ENCODE results near the gene PGS1.

Gene PGS1

DNA sequence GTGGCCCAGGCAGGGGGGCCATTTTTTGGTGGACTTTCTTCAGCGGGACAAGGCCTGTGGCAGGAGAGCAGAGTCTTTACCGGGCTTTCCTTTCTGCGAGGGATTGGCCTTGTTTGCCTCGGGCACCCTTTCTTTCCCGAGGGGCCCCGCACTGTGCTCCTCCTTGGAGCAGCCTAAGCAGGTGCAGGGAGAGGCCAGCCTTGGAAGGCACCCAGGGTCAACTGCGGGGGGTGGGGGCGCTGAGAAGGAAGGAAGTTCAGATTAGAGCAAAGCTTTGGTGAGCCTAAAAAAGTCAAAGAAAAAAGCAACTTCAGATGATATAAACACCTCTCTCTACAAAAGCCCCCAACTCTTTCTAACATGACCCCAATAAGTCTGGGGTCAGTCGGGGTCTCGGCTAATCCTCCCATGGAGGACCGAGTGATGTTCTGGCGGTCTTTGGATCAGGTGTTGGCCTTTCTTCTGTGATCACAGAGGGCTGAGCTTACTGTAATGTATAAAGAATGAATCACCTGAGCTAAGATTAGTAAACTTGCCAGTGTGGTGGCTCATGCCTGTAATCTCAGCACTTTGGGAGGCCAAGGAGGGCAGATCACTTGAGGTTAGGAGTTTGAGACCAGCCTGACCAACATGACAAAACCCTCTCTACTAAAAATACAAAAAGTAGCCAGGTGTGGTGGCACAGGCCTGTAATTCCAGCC is 63.0 kb downstream of the PGS1 start:
- CTCF ChIA-PET = interaction anchor here (1.0 kb wide), 1 partner anchor 81 kb away, joined by 4 read pairs; no protein-coding TSS in a partner anchor
- TF ChIP-seq, protein P1, sequence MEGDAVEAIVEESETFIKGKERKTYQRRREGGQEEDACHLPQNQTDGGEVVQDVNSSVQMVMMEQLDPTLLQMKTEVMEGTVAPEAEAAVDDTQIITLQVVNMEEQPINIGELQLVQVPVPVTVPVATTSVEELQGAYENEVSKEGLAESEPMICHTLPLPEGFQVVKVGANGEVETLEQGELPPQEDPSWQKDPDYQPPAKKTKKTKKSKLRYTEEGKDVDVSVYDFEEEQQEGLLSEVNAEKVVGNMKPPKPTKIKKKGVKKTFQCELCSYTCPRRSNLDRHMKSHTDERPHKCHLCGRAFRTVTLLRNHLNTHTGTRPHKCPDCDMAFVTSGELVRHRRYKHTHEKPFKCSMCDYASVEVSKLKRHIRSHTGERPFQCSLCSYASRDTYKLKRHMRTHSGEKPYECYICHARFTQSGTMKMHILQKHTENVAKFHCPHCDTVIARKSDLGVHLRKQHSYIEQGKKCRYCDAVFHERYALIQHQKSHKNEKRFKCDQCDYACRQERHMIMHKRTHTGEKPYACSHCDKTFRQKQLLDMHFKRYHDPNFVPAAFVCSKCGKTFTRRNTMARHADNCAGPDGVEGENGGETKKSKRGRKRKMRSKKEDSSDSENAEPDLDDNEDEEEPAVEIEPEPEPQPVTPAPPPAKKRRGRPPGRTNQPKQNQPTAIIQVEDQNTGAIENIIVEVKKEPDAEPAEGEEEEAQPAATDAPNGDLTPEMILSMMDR (IDR thresholded peaks at IDR 0.05; ENCODE audit: control extremely low read depth, extremely low read depth, low read depth, missing control alignments) = no peak
- POLR2A ChIA-PET = no interaction called here
- DNase-seq (ENCODE audit: extremely low spot score) = no peak

DNA sequence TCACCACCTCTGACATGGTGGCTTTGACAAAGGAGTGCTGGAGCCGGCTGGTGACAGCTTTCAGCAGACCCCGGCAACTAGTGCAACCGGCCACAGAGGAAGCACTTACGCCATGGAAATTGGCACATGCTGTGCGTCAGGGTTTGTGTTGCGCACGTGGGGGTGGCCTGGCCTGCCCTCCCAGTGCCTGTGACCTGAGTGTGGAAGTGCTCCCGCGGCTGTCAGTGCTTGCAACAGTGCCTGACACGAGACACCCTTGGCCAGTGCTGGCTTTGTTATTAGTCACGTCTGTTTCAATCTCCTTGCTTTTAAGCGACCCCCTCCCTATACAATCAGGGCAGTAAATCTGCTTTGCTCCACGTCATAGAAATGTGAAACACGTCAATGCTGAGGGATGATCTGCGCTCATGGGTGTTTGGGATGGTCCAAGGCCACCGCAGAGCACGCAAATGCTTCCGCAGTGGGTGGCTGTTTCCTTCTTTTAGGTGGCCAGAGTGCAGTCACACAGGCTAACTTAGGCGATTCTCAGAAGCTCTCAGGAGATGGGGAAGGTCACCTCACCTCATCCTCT is 64.3 kb downstream of the PGS1 start:
- DNase-seq (ENCODE audit: extremely low spot score) = no peak
- POLR2A ChIA-PET = no interaction called here

DNA sequence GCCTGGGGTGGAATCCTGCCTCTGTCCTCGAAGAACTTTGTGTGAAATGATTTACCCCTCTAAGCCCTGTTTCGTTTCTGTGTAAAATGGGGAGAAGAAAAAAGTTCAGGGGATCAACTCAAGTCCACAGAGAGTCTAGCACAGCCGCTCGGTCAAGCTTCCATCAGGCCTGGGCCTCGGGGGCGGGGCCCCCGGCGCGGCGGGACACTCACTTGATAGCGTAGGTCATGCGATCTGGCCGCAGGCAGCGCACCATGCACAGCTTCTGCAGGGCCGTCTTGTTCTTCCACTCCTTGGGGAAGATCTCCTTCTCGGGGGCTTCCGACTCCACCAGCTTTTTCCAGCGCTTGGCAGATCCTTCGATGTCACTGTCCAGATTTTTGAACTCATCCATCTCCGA is 65.9 kb downstream of the PGS1 start:
- TF ChIP-seq, protein P1 (IDR thresholded peaks at IDR 0.05; ENCODE audit: control extremely low read depth, extremely low read depth, low read depth, missing control alignments) = no peak
- no peak for DNase-seq (ENCODE audit: extremely low spot score)
- ChIA-PET CTCF (interaction anchor here (1.2 to 1.5 kb wide), 2 partner anchors 8 to 10 kb away, joined by 4 to 5 read pairs; no protein-coding TSS in a partner anchor), POLR2A (no interaction called here)

More for the DNA sequence above, 64.3 kb downstream of the PGS1 start:
- TF ChIP-seq, protein P1 (IDR thresholded peaks at IDR 0.05; ENCODE audit: control extremely low read depth, extremely low read depth, low read depth, missing control alignments) = no peak
- CTCF ChIA-PET = no interaction called here

DNA sequence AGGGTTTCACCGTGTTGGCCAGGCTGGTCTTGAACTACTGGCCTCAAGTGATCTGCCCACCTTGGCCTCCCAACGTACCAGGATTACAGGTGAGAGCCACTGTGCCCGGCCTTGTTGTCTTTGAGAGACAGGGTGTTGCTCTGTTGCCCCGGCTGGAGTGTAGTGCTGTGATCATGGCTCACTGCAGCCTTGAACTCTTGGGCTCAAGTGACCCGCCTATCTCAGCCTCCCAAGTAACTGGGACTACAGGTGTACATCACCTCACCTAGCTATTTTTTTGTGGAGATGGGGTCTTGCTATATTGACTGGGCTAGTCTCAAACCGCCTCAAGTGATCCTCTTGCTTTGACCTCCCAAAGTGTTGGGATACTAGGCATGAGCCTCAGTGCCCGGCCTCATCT is 68.4 kb downstream of the PGS1 start:
- no peak for DNase-seq (ENCODE audit: extremely low spot score)
- POLR2A ChIA-PET = no interaction called here
- CTCF ChIA-PET = interaction anchor here (1.0 to 1.9 kb wide), 6 partner anchors 8 to 406 kb away, joined by 3 to 8 read pairs (median 4); no protein-coding TSS in a partner anchor
- TF ChIP-seq, protein P1 (IDR thresholded peaks at IDR 0.05; ENCODE audit: control extremely low read depth, extremely low read depth, low read depth, missing control alignments) = no peak

DNA sequence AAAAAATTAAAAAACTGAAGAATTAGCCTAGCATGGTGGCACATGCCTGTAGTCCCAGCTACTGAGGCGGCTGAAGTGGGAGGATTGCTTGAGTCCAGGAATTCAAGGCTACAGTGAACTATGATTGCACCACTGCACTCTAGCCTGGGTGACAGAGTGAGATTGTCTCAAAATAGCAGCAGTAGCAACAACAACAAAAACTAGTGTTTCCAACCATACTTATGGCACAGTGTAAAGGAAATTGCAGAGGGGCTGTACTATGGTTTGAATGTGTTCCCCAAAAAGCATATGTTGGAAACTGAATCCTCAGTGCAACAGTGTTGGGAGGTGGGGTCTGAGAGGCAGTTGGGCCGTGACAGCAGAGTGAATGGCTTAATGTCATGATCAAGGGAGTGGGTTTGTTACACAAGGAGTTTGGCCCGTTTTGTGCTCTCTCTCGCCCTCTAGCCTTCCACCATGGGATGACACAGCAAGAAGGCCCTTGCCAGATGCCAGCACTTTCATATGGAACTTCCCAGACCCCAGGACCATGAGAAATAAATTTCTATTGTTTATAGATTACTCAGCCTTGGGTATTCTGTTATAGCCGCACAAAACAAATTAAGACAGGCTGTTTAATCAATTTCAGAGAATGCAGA is 70.0 kb downstream of the PGS1 start:
- ChIA-PET CTCF (no interaction called here), POLR2A (no interaction called here)
- TF ChIP-seq, protein P1 (IDR thresholded peaks at IDR 0.05; ENCODE audit: control extremely low read depth, extremely low read depth, low read depth, missing control alignments) = peak; percentile 18
- DNase-seq (ENCODE audit: extremely low spot score) = no peak

DNA sequence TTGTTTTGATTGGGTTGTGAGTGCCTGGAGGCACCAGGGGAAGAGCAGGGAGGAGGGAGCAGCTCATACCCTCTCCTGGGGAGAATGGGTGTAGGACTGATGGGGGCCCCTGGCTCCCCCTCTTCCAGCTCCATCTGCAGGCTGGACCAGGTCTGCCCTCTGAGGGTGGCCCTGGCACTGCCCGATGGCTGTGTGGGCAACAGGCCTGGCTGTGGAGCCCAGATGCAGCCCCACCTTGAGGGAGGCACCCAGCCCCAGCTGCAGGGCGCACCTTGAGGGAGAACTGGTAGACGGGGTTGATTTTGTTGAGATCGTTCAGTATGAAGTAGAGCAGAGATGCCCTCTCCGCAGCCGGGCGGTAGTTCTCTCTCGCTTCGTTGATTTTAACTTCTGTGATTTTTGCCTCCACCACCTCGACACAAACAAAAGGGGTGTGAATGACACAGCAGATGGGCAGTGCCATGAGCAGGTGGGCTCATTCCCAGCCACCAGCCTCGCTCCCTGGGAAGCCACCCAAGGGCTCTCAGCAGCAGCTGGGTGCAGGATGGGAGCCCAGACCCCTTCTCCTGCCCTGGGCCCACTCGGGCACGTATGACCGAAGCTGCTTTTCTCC is 71.6 kb downstream of the PGS1 start:
- TF ChIP-seq, protein P1 (IDR thresholded peaks at IDR 0.05; ENCODE audit: control extremely low read depth, extremely low read depth, low read depth, missing control alignments) = no peak
- DNase-seq (ENCODE audit: extremely low spot score) = no peak
- CTCF ChIA-PET = interaction anchor here (1.1 to 1.7 kb wide), 4 partner anchors 9 to 39 kb away, joined by 3 to 5 read pairs (median 4); no protein-coding TSS in a partner anchor
- POLR2A ChIA-PET = no interaction called here
